C4-2B (cell line): Measurements from ENCODE around the gene LRIG3.

ENCODE experiments used
- ZFX ChIP-seq: fragments of 450-650 bp; IDR thresholded peaks from 2 replicates; pipeline ENCODE4 v1.6.1; 2017
- TF ChIP-seq, protein P1 (sequence below): fragments of 450-650 bp; conservative IDR thresholded peaks from 2 replicates; pipeline ENCODE4 v1.5.1; 2017; ENCODE audit warnings: mild to moderate bottlenecking

DNA sequence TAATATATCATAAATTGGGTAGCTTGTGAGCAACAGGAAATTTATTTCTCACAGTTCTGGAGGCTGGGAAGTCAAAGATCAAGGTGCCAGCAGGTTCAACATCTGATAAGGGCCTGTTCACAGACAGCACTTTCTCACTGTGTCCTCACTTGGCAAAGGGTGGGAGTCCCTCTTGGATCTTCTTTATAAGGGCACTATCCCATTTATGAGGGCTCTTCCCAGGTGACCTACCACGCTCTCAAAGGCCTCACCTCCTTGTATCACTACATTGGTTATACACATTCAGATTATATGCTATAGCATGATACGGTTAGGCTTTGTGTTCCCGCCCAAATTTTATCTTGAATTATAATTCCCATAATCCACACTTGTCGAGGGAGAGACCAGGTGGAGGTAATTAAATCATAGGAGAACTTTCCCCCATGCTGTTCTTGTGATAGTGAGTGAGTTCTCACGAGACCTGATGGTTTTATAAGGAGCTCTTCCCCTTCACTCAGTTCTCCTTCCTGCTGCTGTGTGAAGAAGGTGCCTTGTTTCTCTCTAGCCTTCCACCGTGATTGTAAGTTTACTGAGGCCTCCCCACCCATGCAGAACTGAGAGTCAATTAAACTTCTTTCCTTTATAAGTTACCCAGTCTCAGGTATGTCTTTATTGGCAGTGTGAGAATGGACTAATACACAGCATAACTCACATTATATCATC lies 19.2 kb upstream of the LRIG3 start:
- TF ChIP-seq, protein P1, sequence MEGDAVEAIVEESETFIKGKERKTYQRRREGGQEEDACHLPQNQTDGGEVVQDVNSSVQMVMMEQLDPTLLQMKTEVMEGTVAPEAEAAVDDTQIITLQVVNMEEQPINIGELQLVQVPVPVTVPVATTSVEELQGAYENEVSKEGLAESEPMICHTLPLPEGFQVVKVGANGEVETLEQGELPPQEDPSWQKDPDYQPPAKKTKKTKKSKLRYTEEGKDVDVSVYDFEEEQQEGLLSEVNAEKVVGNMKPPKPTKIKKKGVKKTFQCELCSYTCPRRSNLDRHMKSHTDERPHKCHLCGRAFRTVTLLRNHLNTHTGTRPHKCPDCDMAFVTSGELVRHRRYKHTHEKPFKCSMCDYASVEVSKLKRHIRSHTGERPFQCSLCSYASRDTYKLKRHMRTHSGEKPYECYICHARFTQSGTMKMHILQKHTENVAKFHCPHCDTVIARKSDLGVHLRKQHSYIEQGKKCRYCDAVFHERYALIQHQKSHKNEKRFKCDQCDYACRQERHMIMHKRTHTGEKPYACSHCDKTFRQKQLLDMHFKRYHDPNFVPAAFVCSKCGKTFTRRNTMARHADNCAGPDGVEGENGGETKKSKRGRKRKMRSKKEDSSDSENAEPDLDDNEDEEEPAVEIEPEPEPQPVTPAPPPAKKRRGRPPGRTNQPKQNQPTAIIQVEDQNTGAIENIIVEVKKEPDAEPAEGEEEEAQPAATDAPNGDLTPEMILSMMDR, result no peak
- no peak for TF ChIP-seq ZFX
